Endometrial microvascular endothelial cells (primary cell): ENCODE data around the gene RREB1. TPM values are rescaled to one million over a fixed set of nuclear protein-coding genes. Genes with fewer than 3 reads are reported as not detected.

Source experiments
- in situ Hi-C: cut with HindIII; loops from 2 replicates; pipeline ENCODE4 v1.10.0; 2017; ENCODE audit warnings: low sequenced_read_pairs, low pct_unique_long_range_greater_than_20kb; ENCODE audit errors: inconsistent ontology term
- total RNA-seq: library from RNA; depleted of rRNA; stranded (reverse); fragments of >200 nt; gene quantifications from one replicate; pipeline ENCODE4 v1.2.3, GENCODE V29; 2015; ENCODE audit errors: inconsistent ontology term

Gene RREB1
- total RNA-seq, 1 donor from 2014 or later: 12.4 TPM

DNA sequence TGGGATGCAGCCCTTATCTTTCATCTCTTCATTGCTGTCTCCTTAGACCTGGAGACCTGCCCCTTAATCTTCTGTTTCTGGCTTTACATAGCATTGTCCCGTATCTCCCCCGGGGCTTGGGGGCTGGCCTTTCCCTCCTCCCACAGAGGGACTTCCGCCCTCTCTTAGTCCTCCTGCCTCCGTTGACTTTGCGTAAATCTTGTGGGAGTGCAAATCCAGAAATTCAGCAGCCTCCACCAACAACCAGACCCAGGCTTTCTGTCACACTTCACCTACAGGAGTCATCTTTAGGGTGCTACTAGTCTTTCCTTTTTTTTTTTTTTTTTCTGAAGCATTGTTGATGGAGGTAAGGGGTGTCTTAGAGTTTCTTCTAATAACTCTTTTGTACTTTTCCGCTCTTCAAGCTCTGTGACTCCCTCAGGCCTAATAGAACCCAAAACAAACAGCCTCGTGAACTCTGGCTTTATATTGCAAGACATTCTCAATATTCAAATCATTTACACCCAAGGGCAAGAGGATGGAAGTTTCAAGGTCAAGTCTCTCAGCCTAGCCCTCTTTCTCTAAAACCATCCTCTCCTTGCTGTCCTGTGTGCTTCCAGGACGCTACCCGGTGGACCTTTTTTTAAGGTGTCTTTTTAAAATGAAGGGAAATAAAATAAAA, 66.2 kb downstream of the RREB1 start:
- in situ Hi-C loops: no loop called here

DNA sequence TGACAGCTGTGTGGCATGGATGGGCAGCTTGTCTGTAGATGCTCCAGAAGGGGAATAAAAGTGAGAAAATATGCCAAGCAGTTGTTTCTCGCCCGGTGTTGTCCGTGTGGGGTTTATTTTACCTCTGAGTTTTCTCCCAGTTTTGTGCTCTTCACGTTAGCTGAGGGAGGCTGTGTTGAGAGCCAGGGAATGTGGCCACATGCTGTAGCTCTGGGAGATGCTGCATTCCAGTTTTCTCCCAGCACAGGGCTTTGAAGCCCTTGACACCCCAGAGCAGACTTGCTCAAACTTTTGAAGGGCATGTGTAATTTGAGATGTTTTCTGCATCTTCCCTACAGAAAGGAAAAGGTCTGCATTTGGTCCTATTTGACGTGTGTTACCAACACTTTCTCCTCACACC, 67.7 kb downstream of the RREB1 start:
- in situ Hi-C loops: no loop called here

DNA sequence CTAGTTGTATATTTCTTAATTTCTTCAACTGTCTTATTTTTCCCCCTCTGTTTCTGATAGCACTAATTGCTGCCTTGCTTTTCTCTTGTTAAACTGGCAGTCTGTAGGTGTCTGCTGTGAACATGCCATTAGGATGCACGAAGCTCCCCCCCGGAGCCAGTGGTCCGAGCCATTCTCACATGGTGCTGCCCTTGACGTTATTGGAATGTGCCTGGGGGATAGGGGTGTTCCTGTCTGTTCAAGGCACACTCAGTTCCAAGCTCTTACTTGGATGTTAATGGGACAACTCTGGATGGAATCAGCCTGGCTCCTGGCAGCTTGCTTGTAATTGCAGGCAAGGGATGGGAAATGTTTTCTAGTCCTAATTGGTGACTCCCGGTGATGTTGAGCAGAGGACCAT, 68.4 kb downstream of the RREB1 start:
- in situ Hi-C loops: no loop called here

DNA sequence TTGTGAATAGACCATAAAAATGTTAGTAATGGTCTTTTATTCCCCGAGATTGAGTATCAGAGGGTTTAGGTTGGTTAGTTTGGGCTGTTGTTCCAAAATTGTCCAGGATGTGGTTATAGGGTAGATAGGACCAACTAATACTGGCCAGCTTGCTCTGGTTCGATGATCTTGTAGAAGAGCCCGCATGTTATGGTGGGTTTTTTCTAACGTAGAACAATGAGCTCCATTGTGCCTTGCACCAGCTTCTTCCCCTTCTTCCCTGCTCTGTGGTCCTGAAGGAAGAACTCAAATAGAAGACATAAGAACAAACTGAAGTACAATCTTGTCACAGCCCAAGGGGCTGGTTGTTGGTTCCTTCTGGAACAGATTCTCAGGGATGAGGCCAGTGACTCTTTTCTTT, 70.5 kb downstream of the RREB1 start:
- in situ Hi-C loops: no loop called here

DNA sequence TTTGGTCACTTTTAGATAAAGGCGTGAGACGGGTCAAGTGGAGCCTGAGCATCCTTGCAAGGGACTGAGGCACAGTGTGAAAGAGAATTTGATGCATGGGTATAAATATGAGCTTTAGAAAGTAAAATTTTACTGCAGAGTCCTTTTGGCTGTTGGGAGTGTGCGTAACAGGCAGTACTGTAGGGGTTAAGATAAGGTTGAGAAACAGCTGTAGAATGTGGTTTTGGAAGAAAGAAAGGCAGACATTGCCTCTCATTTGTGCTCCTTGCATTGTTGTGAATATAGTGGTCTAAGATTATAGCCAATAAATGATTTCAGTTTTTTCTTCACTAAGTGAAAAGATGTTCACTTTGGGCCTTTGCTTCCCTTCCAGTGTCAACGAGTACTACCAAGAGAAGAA, 73.0 kb downstream of the RREB1 start:
- in situ Hi-C loops: no loop called here

DNA sequence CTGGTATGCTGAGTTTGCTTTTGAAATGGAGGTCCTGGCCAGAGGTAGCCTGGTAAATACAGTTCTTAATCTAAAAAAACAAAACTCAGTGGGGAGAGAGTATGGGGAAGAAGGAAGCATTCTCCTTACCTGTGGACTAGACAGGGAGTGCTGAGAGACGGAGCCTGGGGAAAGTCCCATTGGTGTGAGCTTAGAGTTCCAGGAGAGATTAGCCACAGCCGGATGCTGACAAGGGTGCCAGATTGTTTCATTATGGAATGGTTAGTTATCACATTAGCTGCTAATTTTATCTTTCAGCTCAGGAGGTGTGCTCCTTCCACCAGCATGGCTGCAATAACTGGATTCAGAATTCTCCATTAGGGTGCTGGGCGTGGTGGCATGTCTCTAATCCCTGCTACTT, 75.9 kb downstream of the RREB1 start:
- in situ Hi-C loops: no loop called here

DNA sequence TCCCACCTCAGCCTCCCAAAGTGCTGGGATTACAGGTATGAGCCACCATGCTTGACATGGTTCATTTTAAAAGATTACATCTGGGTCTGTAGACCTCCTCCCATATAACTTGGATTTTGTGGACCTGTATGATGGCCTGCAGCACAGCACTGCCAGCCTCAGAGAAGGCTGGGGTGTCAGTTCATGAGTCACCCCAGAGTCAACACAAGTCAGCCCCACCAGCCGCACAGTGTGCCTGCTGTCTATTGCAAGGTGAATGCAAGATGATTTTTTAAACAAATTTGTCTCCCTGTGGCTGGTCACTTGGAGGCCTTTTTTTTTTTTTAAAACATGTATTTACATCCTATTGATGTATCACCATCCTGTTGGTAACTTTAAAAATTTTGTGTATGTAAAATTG, 76.7 kb downstream of the RREB1 start:
- in situ Hi-C loops: no loop called here

GRCh38 chr6:7185561-7185960, 77.8 kb downstream of the RREB1 start:
- in situ Hi-C loops: no loop called here

DNA sequence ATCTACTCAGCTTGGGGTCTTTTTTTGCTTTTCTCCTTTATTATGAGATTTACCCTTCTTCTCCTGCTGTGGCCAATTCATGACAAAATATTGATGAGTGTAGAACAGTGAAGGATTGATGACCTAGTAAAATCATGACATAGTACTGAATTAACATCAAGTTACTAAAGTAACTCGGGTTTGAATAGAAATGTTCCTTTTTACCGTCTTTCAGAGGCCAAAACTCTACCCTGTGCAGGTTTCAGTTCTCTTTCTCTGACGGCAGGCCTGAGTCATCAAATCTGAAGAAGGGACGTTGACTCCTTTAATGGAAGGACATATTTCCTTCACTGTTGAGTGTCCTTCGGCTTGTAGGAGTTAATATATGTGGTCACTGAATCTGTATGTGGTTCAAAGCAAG, 80.7 kb downstream of the RREB1 start:
- in situ Hi-C loops: no loop called here

GRCh38 chr6:7189101-7189758, 81.5 kb downstream of the RREB1 start:
- in situ Hi-C loops: no loop called here

DNA sequence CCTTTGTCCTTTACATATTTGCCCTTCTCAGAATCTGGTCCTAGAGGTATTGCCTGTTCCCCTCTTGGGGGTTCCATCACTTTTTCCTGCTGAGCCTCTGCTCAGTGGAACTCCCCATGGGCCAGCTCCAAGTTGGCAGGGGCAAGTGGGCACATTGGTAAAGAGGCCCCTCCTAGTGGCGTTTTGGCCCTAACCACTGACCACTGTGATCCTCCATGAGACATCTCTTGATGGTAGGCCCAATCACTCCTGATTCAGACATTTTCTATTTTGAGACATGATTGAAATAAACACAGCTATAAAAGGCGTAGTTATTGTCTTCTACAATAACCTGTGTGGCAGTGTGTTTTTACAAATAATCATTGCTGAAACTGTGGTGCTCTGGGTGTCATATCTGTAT, 83.0 kb downstream of the RREB1 start:
- in situ Hi-C loops: no loop called here

DNA sequence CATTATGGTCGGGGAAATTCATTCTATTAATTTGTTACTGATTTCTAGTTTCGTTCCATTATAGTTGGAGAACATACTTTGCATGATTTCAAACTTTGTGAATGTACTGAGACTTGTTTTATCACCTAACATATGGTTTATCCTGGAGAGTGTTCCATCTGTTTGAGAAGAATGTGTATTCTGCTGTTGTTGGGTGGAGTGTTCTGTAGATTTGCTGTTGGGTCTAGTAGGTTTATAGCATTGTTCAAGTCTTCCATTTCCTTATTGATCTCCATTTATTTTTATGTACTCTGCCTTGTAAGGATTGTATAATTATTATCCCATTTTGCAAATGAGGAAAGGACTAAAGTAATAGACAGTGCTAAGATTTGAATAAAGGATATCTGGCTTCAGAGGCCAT, 85.4 kb downstream of the RREB1 start:
- in situ Hi-C loops: no loop called here

DNA sequence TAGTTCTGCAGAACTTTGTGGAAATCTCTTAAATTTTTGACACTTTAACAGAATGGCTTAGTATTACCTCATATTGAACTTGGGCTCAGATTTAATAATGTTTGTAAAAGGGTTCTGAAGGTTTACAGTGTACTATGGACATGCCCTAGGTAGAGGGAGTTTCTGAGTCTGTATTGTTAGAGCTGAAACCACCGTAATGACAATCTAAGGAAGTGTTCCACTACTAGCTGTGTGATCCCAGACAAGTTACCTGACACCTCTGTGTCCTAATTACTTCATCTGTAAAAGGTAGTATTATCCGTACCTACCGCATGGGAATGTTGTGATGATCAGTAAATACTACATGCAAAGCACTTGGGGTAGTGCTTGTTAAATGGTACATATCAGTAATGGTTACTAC, 86.9 kb downstream of the RREB1 start:
- in situ Hi-C loops: no loop called here

DNA sequence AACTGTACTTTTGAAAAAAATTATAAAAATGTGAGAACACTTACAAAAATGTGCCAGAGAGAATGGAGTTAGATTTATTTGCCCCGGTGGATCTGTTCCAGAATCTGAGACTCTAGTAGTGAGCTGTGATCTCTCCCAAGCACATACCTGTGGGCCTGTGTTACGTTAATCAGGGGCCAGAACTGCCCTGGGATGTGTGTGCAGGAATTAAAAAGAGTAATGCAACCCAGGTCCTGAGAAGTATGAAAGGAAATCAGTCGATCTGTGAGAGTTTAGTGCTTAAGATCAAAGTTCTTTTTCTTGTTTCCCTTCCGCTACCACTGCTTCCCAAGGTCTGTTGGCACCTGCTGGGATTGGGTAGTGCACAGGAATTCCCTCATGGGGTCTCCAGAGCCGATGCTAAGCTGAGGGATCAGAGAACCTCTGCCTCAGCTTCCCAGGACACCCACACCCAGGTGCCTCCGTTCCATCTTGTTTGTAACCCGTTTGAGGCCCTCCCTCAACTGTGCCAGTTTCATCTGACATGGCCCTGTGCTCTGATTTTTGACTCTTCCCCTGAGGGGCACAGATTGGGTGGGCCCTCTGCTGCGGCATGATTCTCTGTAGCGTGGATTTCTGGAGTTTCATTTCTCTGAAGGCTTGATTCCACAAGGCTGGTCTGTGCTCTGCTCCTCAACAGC, 87.7 kb downstream of the RREB1 start:
- in situ Hi-C loops: no loop called here

GRCh38 chr6:7196019-7196402, 88.2 kb downstream of the RREB1 start:
- in situ Hi-C loops: no loop called here

- in situ Hi-C loops: no loop called here
Observed at GRCh38 chr6:7196685-7197283, 89.0 kb downstream of the RREB1 start.

- in situ Hi-C loops: no loop called here
Observed at GRCh38 chr6:7197747-7198146, 90.0 kb downstream of the RREB1 start.

GRCh38 chr6:7198833-7199800, 91.4 kb downstream of the RREB1 start:
- in situ Hi-C loops: no loop called here
